T47D (cell line): ENCODE results near the gene NR1H4.

ENCODE experiments used
- DNase-seq, 2 experiments: peaks; one replicate each; pipeline versions ENCODE4 v3.0.0 to v3.0.0-alpha.2; 2011 to 2012; ENCODE audit warnings: low read depth in 1 of 2, low spot score in 1 of 2
- JUND ChIP-seq: IDR thresholded peaks from 2 replicates; pipeline ENCODE4 v1.6.1; 2012; ENCODE audit warnings: low read depth
- in situ Hi-C: cut with HindIII; loops from 2 replicates; pipeline ENCODE4 v1.10.0; 2016; ENCODE audit warnings: low sequenced_read_pairs, low pct_unique_long_range_greater_than_20kb

The NR1H4 gene

DNA sequence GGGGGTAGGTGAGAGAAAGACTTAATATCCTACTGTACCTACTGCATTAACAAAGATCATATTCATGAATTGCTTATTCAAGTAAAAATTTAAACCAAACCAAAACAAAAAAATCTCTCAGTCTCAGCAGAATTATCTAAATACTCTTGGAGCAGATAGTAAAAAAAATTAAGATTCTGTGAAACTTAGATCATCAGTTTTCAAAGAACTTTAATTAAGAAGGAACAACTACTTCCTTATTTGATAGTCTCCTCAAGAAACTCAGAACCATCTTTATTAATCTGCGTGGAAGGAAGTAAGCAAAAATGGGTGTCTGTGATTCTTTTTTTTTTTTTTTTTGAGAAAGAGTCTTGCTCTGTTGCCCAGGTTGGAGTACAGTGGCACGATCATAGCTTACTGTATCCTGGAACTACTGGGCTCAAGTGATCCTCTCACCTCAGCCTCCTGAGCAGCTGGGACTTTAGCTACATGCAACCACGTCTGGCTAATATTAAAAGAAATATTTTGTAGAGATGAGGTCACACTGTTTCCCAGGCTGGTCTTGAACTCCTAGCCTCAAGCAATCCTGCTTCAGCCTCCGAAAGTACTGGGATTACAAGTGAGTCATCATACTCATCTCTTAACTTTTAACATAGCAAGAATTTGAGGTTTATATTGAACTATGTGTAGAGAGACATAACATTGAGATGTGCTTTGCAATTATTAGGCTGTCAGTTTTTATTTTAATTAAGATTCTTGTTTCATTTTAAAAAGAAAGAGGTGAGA is 137.2 kb downstream of the NR1H4 start:
- in situ Hi-C loops, result no loop called here
- no peak for DNase-seq
- TF ChIP-seq JUND, result no peak

DNA sequence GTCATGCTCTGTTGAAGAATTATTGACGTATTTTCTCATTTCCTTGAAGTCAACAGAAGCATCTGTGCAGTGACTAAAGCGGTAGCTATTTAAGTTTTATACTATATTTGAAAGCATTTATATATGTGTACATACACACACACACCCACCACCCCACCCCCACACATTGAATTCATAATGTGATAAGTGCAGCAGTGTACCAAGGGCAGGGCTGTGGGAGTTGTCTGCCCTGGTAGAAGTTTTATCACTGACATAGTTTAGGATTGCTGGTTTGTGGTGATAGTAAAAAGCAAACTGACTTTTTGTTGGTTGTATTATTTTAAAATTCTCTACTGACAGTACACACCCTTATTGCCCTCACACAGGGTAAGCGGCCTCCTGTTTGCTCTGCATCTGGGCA is 138.9 kb downstream of the NR1H4 start:
- no peak for TF ChIP-seq JUND
- in situ Hi-C loops, result no loop called here
- no peak for DNase-seq
